Fibroblast of lung (primary cell): ENCODE results near the gene SDSL. TPM values are rescaled to one million over a fixed set of nuclear protein-coding genes. Genes with fewer than 3 reads are reported as not detected.

Source experiments
- DNase-seq, 2 donors: peaks; one replicate each; pipeline versions ENCODE4 v3.0.0 to v3.0.0-alpha.2; 2010; ENCODE audit warnings: low read depth in 2 of 2
- H2AFZ ChIP-seq: 2 replicates; pipeline ENCODE4 v1.5.1; 2012; ENCODE audit warnings: low read length, control low read depth, inconsistent platforms
- H3K27ac ChIP-seq: 2 replicates; pipeline ENCODE4 v1.5.1; 2011; ENCODE audit warnings: low read length, control low read depth; ENCODE audit not compliant: insufficient read depth
- H3K27me3 ChIP-seq: 2 replicates; pipeline ENCODE4 v1.5.1; 2011; ENCODE audit warnings: mild to moderate bottlenecking, low read length; ENCODE audit not compliant: control insufficient read depth, insufficient read depth
- H3K36me3 ChIP-seq: 2 replicates; pipeline ENCODE4 v1.5.1; 2011; ENCODE audit warnings: low read length; ENCODE audit not compliant: control insufficient read depth, insufficient read depth
- H3K4me1 ChIP-seq: 2 replicates; pipeline ENCODE4 v1.5.1; 2011; ENCODE audit warnings: low read length; ENCODE audit not compliant: control insufficient read depth, insufficient read depth; ENCODE audit errors: extremely low read depth
- H3K4me2 ChIP-seq: 2 replicates; pipeline ENCODE4 v1.5.1; 2011; ENCODE audit warnings: low read length, control low read depth; ENCODE audit not compliant: insufficient read depth; ENCODE audit errors: extremely low read depth
- H3K4me3 ChIP-seq, 4 experiments: fragments of 200-600 bp in 1 of 4; sonication (generic) in 1 of 4; replicated peaks in 1 of 4; 2 replicates each; pipeline ENCODE4 v1.5.1; 2011 to 2016; ENCODE audit warnings: low read length in 4 of 4, low read depth in 3 of 4, mild to moderate bottlenecking in 3 of 4, control low read depth in 2 of 4, inconsistent platforms in 1 of 4, mixed read lengths in 1 of 4; ENCODE audit not compliant: insufficient read depth in 1 of 4; ENCODE audit errors: control extremely low read depth in 1 of 4
- H3K79me2 ChIP-seq: 2 replicates; pipeline ENCODE4 v1.5.1; 2012; ENCODE audit warnings: mild to moderate bottlenecking, low read length, inconsistent platforms; ENCODE audit not compliant: control insufficient read depth, insufficient read depth
- H3K9ac ChIP-seq: 2 replicates; pipeline ENCODE4 v1.5.1; 2011; ENCODE audit warnings: mild to moderate bottlenecking, low read length, control low read depth; ENCODE audit not compliant: insufficient read depth
- H3K9me3 ChIP-seq: 2 replicates; pipeline ENCODE4 v1.5.1; 2012; ENCODE audit warnings: low read depth, low read length; ENCODE audit not compliant: control insufficient read depth, insufficient read depth
- H4K20me1 ChIP-seq: 2 replicates; pipeline ENCODE4 v1.5.1; 2011; ENCODE audit warnings: low read length; ENCODE audit not compliant: control insufficient read depth, insufficient read depth; ENCODE audit errors: extremely low read depth
- CTCF ChIP-seq, 2 donors: IDR thresholded peaks in 1 of 2; conservative IDR thresholded peaks in 1 of 2; 1 replicate in 1 of 2; 2 replicates in 1 of 2; pipeline ENCODE4 v1.5.1; 2011 to 2012; ENCODE audit warnings: low read length in 2 of 2, control low read depth in 1 of 2, inconsistent platforms in 1 of 2, low read depth in 1 of 2, mild to moderate bottlenecking in 1 of 2
- EZH2 ChIP-seq: IDR thresholded peaks from 2 replicates; pipeline ENCODE4 v1.5.1; 2012; ENCODE audit warnings: low read length, control low read depth, mild to moderate bottlenecking; ENCODE audit errors: missing control alignments
- polyA plus RNA-seq, 2 donors: library from polyadenylated mRNA; depleted of rRNA in 1 of 2; stranded (reverse) in 1 of 2; unstranded in 1 of 2; fragments of >200 nt; gene quantifications; 2 replicates each; pipeline ENCODE4 v1.2.1, GENCODE V29; 2011 to 2012; ENCODE audit warnings: missing spikeins in 1 of 2
- total RNA-seq: library from RNA; depleted of rRNA; stranded (reverse); fragments of >200 nt; gene quantifications from 2 replicates; pipeline ENCODE4 v1.2.1, GENCODE V29; 2014

The SDSL gene
- total and polyA plus RNA-seq, 2 donors (not counting 1 experiment from before 2014, with no cell fraction given) = 5.1 to 12.4 TPM

- no peak overlapping the region for H3K9ac ChIP-seq
- no peak for DNase-seq
- TF ChIP-seq EZH2 = no peak
- no peak for TF ChIP-seq CTCF (conservative IDR thresholded peaks at IDR 0.05 in 1 of 2, IDR thresholded peaks at IDR 0.05 in 1 of 2; ENCODE audit: low read depth in 1 of 2, low read length in 2 of 2)
Measured at GRCh38 chr12:113414519-113415038, 7.6 kb upstream of the SDSL start.

GRCh38 chr12:113416091-113416754 is 6.0 kb upstream of the SDSL start:
- Histone ChIP-seq H3K36me3 (no peaks in the 10 kb centered on the region), H3K4me1 (no peaks in the 10 kb centered on the region), H4K20me1 (no peaks in the 10 kb centered on the region), H3K9me3 (no peaks in the 10 kb centered on the region), H3K79me2 (no peaks in the 10 kb centered on the region), H2AFZ (no peak overlapping the region), H3K4me3 (no peak overlapping the region), H3K4me2 (no peak overlapping the region), H3K9ac (no peak overlapping the region), H3K27ac (no peak overlapping the region), H3K27me3 (no peaks in the 10 kb centered on the region)
- peak in 1 of 2 donors; percentile 31 for DNase-seq
- TF ChIP-seq CTCF (conservative IDR thresholded peaks at IDR 0.05 in 1 of 2, IDR thresholded peaks at IDR 0.05 in 1 of 2; ENCODE audit: low read depth in 1 of 2, low read length in 2 of 2) (no peak), EZH2 (no peak)

More at GRCh38 chr12:113414519-113415038, 7.6 kb upstream of the SDSL start:
- Histone ChIP-seq H3K27ac (no peak overlapping the region), H3K27me3 (no peaks in the 10 kb centered on the region), H3K9me3 (no peaks in the 10 kb centered on the region), H3K4me1 (no peaks in the 10 kb centered on the region), H3K36me3 (no peaks in the 10 kb centered on the region), H3K4me2 (no peak overlapping the region), H2AFZ (no peak overlapping the region), H4K20me1 (no peaks in the 10 kb centered on the region), H3K79me2 (no peaks in the 10 kb centered on the region), H3K4me3 (no peak overlapping the region)

- TF ChIP-seq CTCF (conservative IDR thresholded peaks at IDR 0.05 in 1 of 2, IDR thresholded peaks at IDR 0.05 in 1 of 2; ENCODE audit: low read depth in 1 of 2, low read length in 2 of 2) (no peak), EZH2 (no peak)
- Histone ChIP-seq H4K20me1 (no peaks in the 10 kb centered on the region), H2AFZ (no peak overlapping the region), H3K27me3 (no peaks in the 10 kb centered on the region), H3K27ac (no peak overlapping the region), H3K9ac (no peak overlapping the region), H3K4me3 (no peak overlapping the region), H3K36me3 (no peaks in the 10 kb centered on the region), H3K9me3 (no peaks in the 10 kb centered on the region), H3K4me2 (no peak overlapping the region), H3K79me2 (peaks cover 2% of the 10 kb centered on the region), H3K4me1 (no peaks in the 10 kb centered on the region)
- peak in 1 of 2 donors; percentile 62 for DNase-seq
Measured at GRCh38 chr12:113418213-113418879, 3.8 kb upstream of the SDSL start.
